ENCODE measurements around the gene MYT1.
"Not testable (repeated sequence)": the region's sequence is repeated elsewhere in the genome, so short reads cannot be mapped to it uniquely, and the experiment has no call there.

Gene MYT1

GRCh38 chr20:64177787-64178186 is 13.5 kb downstream of the MYT1 start:
- TF ChIP-seq CTCF (IDR thresholded peaks at IDR 0.05; ENCODE audit: insufficient read depth, missing control alignments): no peak
- no peak for DNase-seq (ENCODE audit: insufficient read length, low spot score)
- FAIRE-seq: no peak

- FAIRE-seq; DNase-seq (ENCODE audit: insufficient read length, low spot score): not testable (repeated sequence)
Observed at GRCh38 chr20:64178925-64179324, 14.7 kb downstream of the MYT1 start.

- no peak for FAIRE-seq
- no peak for TF ChIP-seq CTCF (IDR thresholded peaks at IDR 0.05; ENCODE audit: insufficient read depth, missing control alignments)
- DNase-seq (ENCODE audit: insufficient read length, low spot score): no peak
Observed at GRCh38 chr20:64179805-64180204, 15.6 kb downstream of the MYT1 start.

GRCh38 chr20:64180673-64181072 is 16.4 kb downstream of the MYT1 start:
- FAIRE-seq (no peak), DNase-seq (ENCODE audit: insufficient read length, low spot score) (no peak)
- TF ChIP-seq CTCF (IDR thresholded peaks at IDR 0.05; ENCODE audit: insufficient read depth, missing control alignments): no peak

GRCh38 chr20:64181391-64181790 is 17.1 kb downstream of the MYT1 start:
- DNase-seq (ENCODE audit: insufficient read length, low spot score) (no peak), FAIRE-seq (no peak)
- no peak for TF ChIP-seq CTCF (IDR thresholded peaks at IDR 0.05; ENCODE audit: insufficient read depth, missing control alignments)

- no peak for TF ChIP-seq CTCF (IDR thresholded peaks at IDR 0.05; ENCODE audit: insufficient read depth, missing control alignments)
- DNase-seq (ENCODE audit: insufficient read length, low spot score): no peak
- no peak for FAIRE-seq
Observed at GRCh38 chr20:64182146-64182865, 18.1 kb downstream of the MYT1 start.

- FAIRE-seq: no peak
- no peak for TF ChIP-seq CTCF (IDR thresholded peaks at IDR 0.05; ENCODE audit: insufficient read depth, missing control alignments)
- no peak for DNase-seq (ENCODE audit: insufficient read length, low spot score)
Observed at GRCh38 chr20:64183313-64183712, 19.1 kb downstream of the MYT1 start.

GRCh38 chr20:64184795-64185194 is 20.5 kb downstream of the MYT1 start:
- no peak for TF ChIP-seq CTCF (IDR thresholded peaks at IDR 0.05; ENCODE audit: insufficient read depth, missing control alignments)
- no peak for DNase-seq (ENCODE audit: insufficient read length, low spot score)
- no peak for FAIRE-seq
